T follicular helper cell (primary cell): ENCODE measurements around the gene TBX20.

Source experiments
- DNase-seq: peaks from one replicate; pipeline ENCODE4 v3.0.0-alpha.2; 2020; ENCODE audit warnings: low read depth
- total RNA-seq, 2 experiments: gene quantifications; one replicate each; lab custom pipeline; 2026; lab: John Stamatoyannopoulos, UW

The TBX20 gene
- total RNA-seq, result 0 to 0.09 reads per million in 2 experiments

- no peak for DNase-seq
These were observed at the start of gene TBX20 for GRCh38 chr7:35253710-35254495. TBX20 (minus strand) TSS chr7:35254100; CDS start chr7:35253620, 480 bp downstream.

DNA sequence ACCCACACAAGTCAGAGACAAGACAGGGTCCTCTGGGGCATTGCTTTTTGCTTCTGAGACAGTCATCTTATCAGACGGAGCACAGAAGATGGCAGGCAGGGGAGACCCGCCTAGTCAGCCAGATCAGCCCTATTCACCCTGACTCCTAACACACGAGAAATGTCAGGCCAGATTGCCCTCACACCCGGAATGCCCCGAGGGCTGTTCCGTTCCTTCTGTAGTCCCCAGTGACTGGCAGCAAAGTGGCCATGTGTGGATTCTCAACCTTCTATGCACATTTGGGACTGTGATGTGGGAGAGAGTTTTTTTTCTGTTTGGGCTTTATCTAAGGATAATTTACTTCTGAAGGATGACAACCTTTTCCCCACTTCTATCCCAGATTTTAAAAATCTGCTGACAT lies 35.5 kb upstream of the TBX20 start:
- DNase-seq, result no peak

DNA sequence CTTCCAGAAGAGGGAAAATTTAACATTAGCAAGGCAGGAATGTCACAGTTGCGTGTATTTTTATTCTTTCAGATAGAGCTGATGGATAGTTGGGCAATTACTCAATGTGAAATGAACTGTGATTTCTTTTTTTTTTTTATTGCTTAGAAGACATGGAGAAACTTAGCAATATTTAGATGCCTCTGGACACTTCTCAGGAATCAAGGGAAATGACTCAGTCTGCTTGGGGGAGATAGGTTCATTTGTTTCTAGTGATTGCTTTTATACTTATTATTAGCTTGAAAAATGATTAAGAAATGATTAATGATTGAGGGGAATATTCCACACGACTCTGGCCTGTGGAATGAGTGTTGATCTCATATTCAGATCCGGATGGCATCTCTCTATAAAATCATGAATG lies 33.1 kb upstream of the TBX20 start:
- DNase-seq, result no peak

GRCh38 chr7:35286422-35286821 lies 32.5 kb upstream of the TBX20 start:
- DNase-seq, result no peak

DNA sequence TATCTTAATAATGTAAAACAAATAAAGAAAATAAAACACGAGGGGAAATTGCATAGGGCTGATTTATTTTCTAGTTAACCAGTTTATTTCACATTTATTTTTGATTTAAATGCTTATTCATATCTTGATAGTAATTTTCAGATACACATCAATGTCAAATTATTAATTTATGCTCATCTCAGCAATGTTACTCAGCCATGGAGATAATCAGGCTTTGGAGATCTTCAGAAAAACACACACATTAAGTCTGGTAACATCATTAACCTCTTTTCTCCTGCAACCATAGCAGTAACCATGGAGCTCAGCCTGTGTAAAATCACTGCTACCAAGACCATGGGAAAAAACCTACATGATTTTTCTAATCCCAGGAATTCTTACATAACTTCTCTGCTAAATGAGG lies 31.9 kb upstream of the TBX20 start:
- no peak for DNase-seq

DNA sequence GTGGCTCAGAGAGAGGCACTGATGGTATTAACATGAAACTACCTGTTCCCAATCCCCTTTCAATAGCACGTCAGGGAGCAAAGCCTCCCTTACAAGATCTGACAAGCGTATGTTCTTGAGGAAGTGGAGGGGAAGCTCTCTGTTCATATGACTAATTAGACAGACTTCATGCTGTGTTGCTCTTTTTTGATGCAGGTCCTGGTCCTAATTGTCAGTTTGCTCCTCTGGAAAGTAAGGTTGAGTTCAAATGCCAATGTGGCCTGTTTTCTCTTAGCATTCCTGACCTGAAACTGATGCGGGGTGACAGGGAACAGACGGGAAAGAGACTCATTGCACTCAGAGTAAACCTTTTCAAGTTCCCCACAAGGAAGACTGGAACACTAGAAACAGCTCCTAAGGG lies 27.0 kb upstream of the TBX20 start:
- no peak for DNase-seq

GRCh38 chr7:35277359-35277758 lies 23.5 kb upstream of the TBX20 start:
- DNase-seq, result no peak

GRCh38 chr7:35272246-35272645 lies 18.3 kb upstream of the TBX20 start:
- DNase-seq, result no peak

- DNase-seq, result no peak
These were observed 15.1 kb upstream of the TBX20 start for GRCh38 chr7:35268953-35269352.

GRCh38 chr7:35267411-35267810 lies 13.5 kb upstream of the TBX20 start:
- DNase-seq, result no peak

DNA sequence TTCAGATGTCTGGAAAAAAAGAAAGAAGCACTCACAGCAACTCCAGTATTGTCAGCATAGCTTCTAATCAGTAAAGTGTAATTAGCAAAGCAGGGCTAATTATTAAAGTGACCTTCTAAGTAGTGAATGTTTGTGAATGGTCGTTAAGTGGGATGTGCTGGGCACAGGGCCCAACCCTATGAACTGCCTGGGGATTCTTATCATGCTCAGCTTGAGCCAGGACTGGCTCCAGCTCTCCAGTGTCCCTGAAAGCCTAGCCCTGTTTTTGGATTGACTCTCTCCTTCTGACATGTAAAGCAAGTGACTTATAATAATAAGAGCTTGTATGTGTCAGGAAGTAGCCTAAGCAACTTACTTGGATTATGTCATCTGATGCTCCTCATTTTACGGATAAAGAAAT lies 9.5 kb upstream of the TBX20 start:
- no peak for DNase-seq

DNA sequence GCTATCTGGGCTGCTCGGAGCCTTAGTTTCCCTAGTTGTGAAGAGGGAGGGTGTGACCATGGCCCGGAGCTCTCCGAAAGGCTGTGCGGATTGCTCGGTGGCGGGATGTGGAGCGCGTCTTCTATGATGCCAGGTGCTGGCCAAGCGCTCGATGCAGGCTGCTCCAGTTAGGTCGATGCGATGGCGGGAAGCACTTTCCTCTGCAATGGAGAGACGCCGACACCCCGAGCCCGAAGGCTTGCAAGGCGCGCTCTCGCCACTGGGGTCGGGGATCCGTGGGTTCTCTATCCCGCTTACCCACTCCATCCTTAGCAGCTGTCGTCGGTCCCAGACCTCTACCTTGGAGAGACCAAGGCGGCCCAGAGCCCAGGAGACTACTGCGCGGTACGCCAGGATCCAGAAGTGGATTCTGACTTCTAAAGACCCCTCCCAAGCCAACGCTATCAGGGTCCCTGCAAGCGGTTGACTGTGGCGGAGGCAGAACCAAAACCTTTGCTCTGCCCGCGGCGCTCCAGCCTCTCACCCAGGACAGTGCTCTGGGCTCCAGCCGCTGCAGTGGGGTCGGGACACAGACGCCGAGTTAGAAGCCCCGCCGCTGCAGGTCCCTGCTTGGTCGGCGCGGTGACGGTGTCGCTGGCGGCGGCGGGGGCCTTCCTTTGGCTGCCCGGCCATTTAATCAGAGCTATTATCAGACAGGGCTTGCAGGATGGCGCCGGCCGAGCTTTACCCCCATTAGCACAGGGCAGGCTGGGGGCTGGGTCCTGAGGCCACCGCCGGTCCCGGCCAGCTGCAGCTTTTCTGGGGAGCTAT lies 7.8 kb upstream of the TBX20 start:
- DNase-seq, result no peak

- no peak for DNase-seq
These were observed 7.1 kb upstream of the TBX20 start for GRCh38 chr7:35261041-35261440.

- no peak for DNase-seq
These were observed 6.3 kb upstream of the TBX20 start for GRCh38 chr7:35260246-35260645.

DNA sequence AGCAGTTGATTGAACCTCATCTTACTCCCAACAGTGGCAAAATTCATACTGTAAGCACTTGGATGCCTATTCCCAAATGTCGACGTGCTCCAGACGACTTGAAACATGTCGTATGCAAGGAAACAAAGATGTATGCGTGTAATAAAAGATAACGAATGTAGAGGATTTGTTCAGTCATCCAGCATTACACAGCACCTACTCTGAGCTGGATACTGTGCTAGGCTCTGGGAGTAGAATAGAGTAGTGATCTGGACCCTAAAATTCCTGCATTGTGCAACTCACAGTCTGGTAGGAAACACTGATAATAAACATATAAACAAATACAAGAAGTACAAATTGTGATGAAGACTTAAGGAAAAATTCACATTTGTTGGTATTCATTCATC lies 5.6 kb upstream of the TBX20 start:
- DNase-seq, result no peak

GRCh38 chr7:35258868-35259522 lies 5.1 kb upstream of the TBX20 start:
- no peak for DNase-seq

DNA sequence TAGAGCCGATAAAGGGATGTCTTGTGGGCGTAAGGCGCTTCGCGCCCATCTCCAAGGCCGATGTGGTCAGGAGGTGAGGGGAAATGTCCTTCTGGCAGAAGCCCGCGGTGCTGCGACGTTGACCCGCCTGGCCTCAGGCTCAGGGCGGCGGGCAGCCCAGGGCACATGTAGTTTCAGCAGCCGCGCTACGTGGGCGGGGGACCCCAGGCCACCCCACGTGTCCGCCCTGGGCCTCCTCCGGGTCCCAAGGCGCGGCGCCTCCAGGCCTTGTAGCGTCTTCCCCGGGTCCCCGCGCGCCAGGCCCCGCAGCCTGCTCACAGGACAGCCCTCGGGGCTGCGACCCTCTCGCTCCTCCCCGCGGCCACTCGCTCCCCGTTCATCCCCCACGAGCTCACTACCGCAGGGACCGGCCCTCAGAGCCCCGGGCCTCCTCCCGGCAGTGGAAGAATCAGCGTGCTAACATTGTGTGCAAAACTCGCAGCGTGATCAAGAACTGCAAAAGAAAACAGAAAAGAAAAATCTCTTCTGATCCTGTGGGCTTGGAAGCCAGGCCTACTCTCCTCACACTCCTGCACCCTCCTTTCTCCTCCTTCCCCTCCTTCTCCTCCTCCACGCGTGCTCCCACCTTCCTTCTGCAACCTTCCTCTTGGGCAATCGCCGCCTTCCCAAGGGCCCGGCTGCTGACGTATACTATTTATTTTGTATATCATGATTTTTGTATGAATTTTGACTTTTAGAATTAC lies 4.4 kb upstream of the TBX20 start:
- DNase-seq, result no peak

DNA sequence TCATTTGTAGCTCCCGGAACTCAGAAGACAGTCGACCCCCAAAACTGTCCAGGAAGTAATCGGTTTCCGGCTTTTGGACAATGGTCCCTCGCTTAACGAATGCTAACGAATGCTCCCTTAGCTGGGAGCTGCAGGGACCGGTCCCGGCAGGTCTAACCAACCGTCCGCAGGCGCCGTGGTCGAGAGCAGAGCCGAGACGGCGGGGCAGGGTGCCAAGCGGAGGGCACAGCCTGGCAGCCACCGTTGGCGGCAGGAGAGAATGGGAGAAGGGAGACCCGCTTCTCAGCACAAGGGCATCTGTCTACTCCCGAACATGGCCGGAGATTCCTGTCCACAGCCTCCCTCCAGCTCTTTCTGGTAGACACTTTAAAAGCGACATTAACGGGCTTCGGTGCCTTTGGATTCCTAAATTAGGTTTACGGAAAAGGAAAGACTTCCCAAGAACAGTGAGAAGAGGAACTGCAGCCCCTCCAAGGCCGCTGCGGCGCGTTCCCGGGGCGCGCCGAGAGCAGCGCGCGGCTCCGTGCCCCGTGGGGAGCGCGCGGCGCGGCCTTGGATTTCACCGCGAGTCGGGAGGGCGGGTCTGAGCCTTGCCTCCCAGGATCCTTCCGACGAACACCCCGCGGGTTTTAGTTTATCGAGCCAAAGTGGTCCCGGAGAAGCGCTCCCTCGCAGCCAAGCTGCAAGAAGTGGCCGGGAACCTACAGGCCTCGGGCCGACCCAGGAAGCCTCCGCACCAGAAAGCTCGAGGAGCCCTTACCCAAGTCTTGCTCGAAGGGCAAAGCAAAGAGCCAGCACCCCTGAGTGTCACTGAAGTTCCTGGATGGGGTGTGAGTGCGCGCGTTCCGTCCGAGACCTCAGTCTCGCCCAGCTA lies 3.6 kb upstream of the TBX20 start:
- DNase-seq, result no peak

DNA sequence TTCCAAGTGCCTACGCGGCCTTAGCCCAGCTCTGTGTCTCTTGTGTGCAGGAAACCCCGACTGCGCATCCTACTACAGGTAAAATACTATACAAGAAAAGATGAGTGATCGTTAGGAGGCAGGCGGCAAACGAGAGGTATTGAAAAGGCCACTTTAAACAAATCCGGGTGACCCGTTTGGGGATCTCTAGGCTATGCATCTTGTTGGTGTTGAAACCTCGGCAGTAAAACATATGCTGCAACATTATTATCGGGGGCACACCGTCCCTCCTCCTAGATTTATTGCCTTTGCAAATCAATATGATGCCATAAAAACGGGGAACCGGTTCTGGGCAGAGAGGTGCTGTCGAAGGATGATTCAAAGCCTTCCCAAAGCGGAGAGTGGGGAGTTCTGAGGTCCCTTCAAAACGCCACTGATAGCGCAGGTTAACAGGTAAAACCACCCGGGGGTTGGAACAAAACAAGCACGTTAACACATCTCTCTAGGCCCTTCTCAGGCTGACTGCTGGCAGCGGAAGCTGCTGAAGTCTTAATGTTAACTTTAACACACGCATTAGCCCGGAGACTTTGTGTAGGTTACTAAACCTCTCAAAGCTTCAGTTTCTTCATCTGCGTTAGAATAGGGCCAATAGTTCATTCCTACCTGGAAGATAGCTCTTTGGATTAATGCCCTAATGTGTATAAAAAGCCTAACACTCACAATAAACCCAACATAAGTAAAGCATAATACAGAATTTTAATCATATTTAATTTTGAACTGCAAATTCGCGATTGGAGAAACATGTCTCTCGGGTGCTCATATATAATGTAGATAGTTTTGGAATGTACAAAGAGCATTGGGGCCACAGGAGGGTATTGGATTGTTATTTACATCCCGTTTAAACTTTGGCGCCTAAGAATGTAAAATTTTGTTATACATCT lies 2.6 kb upstream of the TBX20 start:
- DNase-seq, result no peak
